Left cardiac atrium (tissue), 4 donors: ENCODE data around the gene ITLN1. TPM values are rescaled to one million over a fixed set of nuclear protein-coding genes. Genes with fewer than 3 reads are reported as not detected.

Experiments
- ATAC-seq, 2 donors: fragments of 200-7000 bp; cut with Tn5 transposase; one replicate each; pipeline ENCODE4 v1.9.1; 2020; ENCODE audit warnings: mild to moderate bottlenecking in 2 of 2, moderate library complexity in 2 of 2
- DNase-seq: peaks from one replicate; pipeline ENCODE4 v3.0.0-alpha.2; 2020
- intact Hi-C, 2 donors: fragments of 100-400 bp; cut with DNase I; formaldehyde crosslinking; loops; one replicate each; pipeline versions ENCODE4 v1.14.1 to v1.15.1; 2022 to 2023
- total RNA-seq, 2 donors: library from RNA; stranded (reverse); fragmentation: NEBNext Ultra II Directional; extraction: Animal tissue kit (Norgen Biotek cat#: 25700); gene quantifications; one replicate each; pipeline ENCODE4 v1.2.1, GENCODE V29; 2021
- donor health status: DM: no; HTN: yes; CAD: no.
- donor health status: DM: no; HTN: yes; CAD: no; lungs with severe emphysema.
- donor health status: DM: yes; HTN: yes; CAD: no.
- donor health status: Dilated cardiomyopathy.

Gene ITLN1
- total RNA-seq, 2 donors from 2014 or later, result 143 to 389 TPM

- ATAC-seq, result no peak
- DNase-seq, result no peak
- intact Hi-C loops, result loop anchor here (5.0 to 10.0 kb wide), 2 partner anchors 117 to 259 kb away; partner anchors contain the start of genes ITLN2 (in 2 of the 2) and KLHDC9 (in 2 of the 2)
Measured at GRCh38 chr1:160835751-160836150, 49.2 kb downstream of the ITLN1 start.

GRCh38 chr1:160834945-160835565 is 49.9 kb downstream of the ITLN1 start:
- DNase-seq (no peak), ATAC-seq (no peak)
- intact Hi-C loops, result loop anchor here (5.0 to 10.0 kb wide), 3 partner anchors 108 to 260 kb away; partner anchors contain the start of genes ITLN2 (in 2 of the 2) and KLHDC9 (in 2 of the 2)

GRCh38 chr1:160830321-160831153 is 54.4 kb downstream of the ITLN1 start:
- DNase-seq (peak; percentile 69), ATAC-seq (peak; percentile 55 to 84)
- intact Hi-C loops, result loop anchor here (5.0 to 10.0 kb wide), 2 partner anchors 103 to 264 kb away; partner anchors contain the start of gene KLHDC9 (in 2 of the 2)

GRCh38 chr1:160829766-160830165 is 55.2 kb downstream of the ITLN1 start:
- DNase-seq, result no peak
- intact Hi-C loops, result loop anchor here (5.0 to 10.0 kb wide), 2 partner anchors 102 to 265 kb away; partner anchors contain the start of gene KLHDC9 (in 2 of the 2)
- ATAC-seq, result no peak

GRCh38 chr1:160827418-160827817 is 57.6 kb downstream of the ITLN1 start:
- DNase-seq, result no peak
- no peak for ATAC-seq
- intact Hi-C loops, result no loop called here

- DNase-seq, result no peak
- intact Hi-C loops, result no loop called here
- ATAC-seq, result no peak
Measured at GRCh38 chr1:160826546-160826945, 58.4 kb downstream of the ITLN1 start.

Other genes with a start within 250 kb of the ITLN1 start
- gene SLAMF1, start 238.1 kb downstream of the ITLN1 start, total RNA-seq, result under 1 TPM; 0.91 to 0.94 TPM
- gene CD48, start 173.4 kb downstream of the ITLN1 start, total RNA-seq, result 1 to 10 TPM; 1.9 to 5.5 TPM
- 1 to 10 TPM in 1 of 2 donors, under 1 TPM in 1; 0.68 to 1.9 TPM for gene SLAMF7, start 145.9 kb downstream of the ITLN1 start, total RNA-seq
- under 1 TPM; 0.65 to 0.71 TPM for gene LY9, start 89.0 kb downstream of the ITLN1 start, total RNA-seq
- under 1 TPM; 0.50 to 0.80 TPM for gene CD244, start 22.3 kb downstream of the ITLN1 start, total RNA-seq
- gene ITLN2, start 69.6 kb upstream of the ITLN1 start, total RNA-seq, result under 1 TPM; 0.21 to 0.97 TPM
- 10 to 100 TPM; 16.4 to 18.0 TPM for gene F11R, start 136.0 kb upstream of the ITLN1 start, total RNA-seq
- gene TSTD1, start 153.8 kb upstream of the ITLN1 start, total RNA-seq, result 10 to 100 TPM; 21.6 to 23.5 TPM
- gene USF1, start 160.8 kb upstream of the ITLN1 start, total RNA-seq, result 10 to 100 TPM; 33.7 to 34.4 TPM
- 10 to 100 TPM in 1 of 2 donors, 1 to 10 TPM in 1; 7.4 to 10.0 TPM for gene ARHGAP30, start 184.7 kb upstream of the ITLN1 start, total RNA-seq
- gene NECTIN4, start 204.4 kb upstream of the ITLN1 start, total RNA-seq, result under 1 TPM in 1 of 2 donors, not detected in 1; 0.08 TPM
- gene KLHDC9, start 213.2 kb upstream of the ITLN1 start, total RNA-seq, result 1 to 10 TPM; 3.5 to 5.7 TPM
- 10 to 100 TPM; 50.5 to 63.7 TPM for gene PFDN2, start 232.9 kb upstream of the ITLN1 start, total RNA-seq
- 10 to 100 TPM; 21.8 to 27.6 TPM for gene NIT1, start 232.9 kb upstream of the ITLN1 start, total RNA-seq
- gene DEDD, start 247.5 kb upstream of the ITLN1 start, total RNA-seq, result 10 to 100 TPM; 26.1 to 30.2 TPM